ENCODE measurements around the gene ZNF587B. TPM values are rescaled to one million over a fixed set of nuclear protein-coding genes. Genes with fewer than 3 reads are reported as not detected.
"Not testable (repeated sequence)": the region's sequence is repeated elsewhere in the genome, so short reads cannot be mapped to it uniquely, and the experiment has no call there.

The ZNF587B gene
- total RNA-seq, 2 donors from 2014 or later = 3.2 to 5.7 TPM

DNA sequence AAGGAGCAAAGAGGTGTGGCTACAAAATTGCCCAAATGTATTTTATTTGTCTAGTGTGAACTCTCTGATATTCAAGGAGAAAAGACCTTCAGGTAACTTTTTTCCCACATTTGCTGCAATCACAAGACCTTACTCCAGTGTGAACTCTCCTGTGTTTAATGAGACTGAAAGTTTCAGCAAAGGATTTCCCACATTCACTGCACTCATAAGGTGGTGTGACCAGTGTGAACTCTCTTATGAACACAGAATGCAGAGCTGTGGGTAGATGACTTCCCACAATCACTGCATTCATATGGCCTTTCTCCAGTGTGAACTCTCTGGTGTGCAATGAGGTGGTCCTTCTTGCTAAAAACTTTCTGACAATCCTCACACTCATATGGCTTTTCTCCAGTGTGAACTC lies 42.4 kb downstream of the ZNF587B start:
- Histone ChIP-seq H3K4me1 (no peaks in the 10 kb centered on the region), H3K27ac (no peak overlapping the region), H3K9me3 (peaks cover 18 to 79% of the 10 kb centered on the region in 2 donors), H3K36me3 (peaks cover 30% of the 10 kb centered on the region), H3K4me3 (no peak overlapping the region), H3K27me3 (no peaks in the 10 kb centered on the region)
- TF ChIP-seq CTCF (IDR thresholded peaks at IDR 0.05) = no peak
- DNase-seq (ENCODE audit: low spot score) = no peak

DNA sequence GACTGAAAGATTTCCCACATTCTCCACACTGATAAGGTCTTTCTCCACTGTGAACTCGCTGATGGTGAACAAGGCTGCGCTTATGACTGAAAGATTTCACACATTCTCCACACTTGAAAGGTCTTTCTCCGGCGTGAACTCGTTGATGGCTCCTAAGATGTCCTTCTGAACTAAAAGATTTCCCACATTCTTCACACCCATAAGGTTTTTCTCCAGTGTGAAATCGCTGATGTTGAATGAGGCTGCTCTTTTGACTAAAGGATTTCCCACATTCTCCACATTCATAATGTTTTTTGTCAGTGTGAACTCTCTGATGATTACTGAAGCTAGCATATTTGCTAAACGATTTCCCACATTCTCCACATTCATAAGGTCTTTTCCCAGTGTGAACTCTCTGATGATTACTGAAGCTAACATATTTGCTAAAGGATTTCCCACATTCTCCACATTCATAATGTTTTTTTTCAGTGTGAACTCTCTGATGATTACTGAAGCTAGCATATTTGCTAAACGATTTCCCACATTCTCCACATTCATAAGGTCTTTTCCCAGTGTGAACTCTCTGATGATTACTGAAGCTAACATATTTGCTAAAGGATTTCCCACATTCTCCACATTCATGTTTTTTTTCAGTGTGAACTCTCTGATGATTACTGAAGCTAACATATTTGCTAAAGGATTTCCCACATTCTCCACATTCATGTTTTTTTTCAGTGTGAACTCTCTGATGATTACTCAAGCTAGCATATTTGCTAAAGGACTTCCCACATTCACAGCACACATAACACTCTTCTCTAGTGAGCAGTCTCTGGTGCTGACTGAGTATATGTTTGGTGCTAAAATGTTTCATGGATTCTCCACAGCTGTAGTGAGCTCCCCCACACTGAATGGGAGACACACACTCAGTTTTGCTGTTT lies 44.0 kb downstream of the ZNF587B start:
- Histone ChIP-seq H3K9me3 (peaks cover 13 to 75% of the 10 kb centered on the region in 2 donors), H3K36me3 (peaks cover 21% of the 10 kb centered on the region)
- not testable (repeated sequence) for H3K27me3 ChIP-seq; DNase-seq (ENCODE audit: low spot score); H3K4me3 ChIP-seq; H3K4me1 ChIP-seq; H3K27ac ChIP-seq

- TF ChIP-seq CTCF (IDR thresholded peaks at IDR 0.05) = no peak
- H3K4me1 ChIP-seq = peaks cover 0 to 14% of the 10 kb centered on the region in 2 donors
- no peak overlapping the region for H3K4me3 ChIP-seq
- peaks cover 6% of the 10 kb centered on the region for H3K36me3 ChIP-seq
- no peak for DNase-seq (ENCODE audit: low spot score)
- H3K27me3 ChIP-seq = no peaks in the 10 kb centered on the region
- no peaks in the 10 kb centered on the region for H3K9me3 ChIP-seq
- peak overlapping the region in 1 of 2 donors; percentile 5 for H3K27ac ChIP-seq
Measured at GRCh38 chr19:57886046-57886445, 55.9 kb downstream of the ZNF587B start.

GRCh38 chr19:57887195-57887941 lies 57.3 kb downstream of the ZNF587B start:
- Histone ChIP-seq H3K9me3 (no peaks in the 10 kb centered on the region), H3K36me3 (peaks cover 6% of the 10 kb centered on the region), H3K27me3 (no peaks in the 10 kb centered on the region), H3K4me3 (peak overlapping the region; percentile 66 to 76), H3K4me1 (peaks cover 0 to 14% of the 10 kb centered on the region in 2 donors), H3K27ac (no peak overlapping the region)
- DNase-seq (ENCODE audit: low spot score) = no peak
- TF ChIP-seq CTCF (IDR thresholded peaks at IDR 0.05) = no peak

GRCh38 chr19:57888107-57888559 lies 58.0 kb downstream of the ZNF587B start:
- Histone ChIP-seq H3K27ac (peak overlapping the region; percentile 72 to 81), H3K27me3 (no peaks in the 10 kb centered on the region), H3K4me1 (peaks cover 0 to 14% of the 10 kb centered on the region in 2 donors), H3K36me3 (peaks cover 6% of the 10 kb centered on the region), H3K4me3 (peak overlapping the region; percentile 66 to 76), H3K9me3 (no peaks in the 10 kb centered on the region)
- TF ChIP-seq CTCF (IDR thresholded peaks at IDR 0.05) = no peak
- no peak for DNase-seq (ENCODE audit: low spot score)

Data from right atrium auricular region (tissue), 2 donors.